Transverse colon (tissue), 4 donors: ENCODE measurements around the gene DOLK. TPM values are rescaled to one million over a fixed set of nuclear protein-coding genes. Genes with fewer than 3 reads are reported as not detected.

Source experiments
- DNase-seq: peaks from one replicate; pipeline ENCODE4 v3.0.0-alpha.2; 2019
- H3K27ac ChIP-seq, 4 donors: fragments of 200-600 bp; sonication (generic); 2 replicates each; pipeline ENCODE4 v1.5.1; 2016 to 2018; ENCODE audit warnings: inconsistent platforms in 4 of 4
- H3K27me3 ChIP-seq: fragments of 200-600 bp; sonication (generic); 2 replicates; pipeline ENCODE4 v1.5.1; 2017; ENCODE audit warnings: inconsistent platforms
- H3K36me3 ChIP-seq, 4 donors: fragments of 200-600 bp; sonication (generic); 2 replicates each; pipeline ENCODE4 v1.5.1; 2017 to 2019; ENCODE audit warnings: inconsistent platforms in 4 of 4
- H3K4me1 ChIP-seq, 4 donors: fragments of 200-600 bp; sonication (generic); 2 replicates each; pipeline ENCODE4 v1.5.1; 2017 to 2020; ENCODE audit warnings: inconsistent platforms in 4 of 4
- H3K4me3 ChIP-seq, 4 donors: fragments of 200-600 bp; sonication (generic); 1 replicate in 1 of 4; 2 replicates in 3 of 4; pipeline versions ENCODE4 v1.5.1 to v1.6.1; 2017 to 2019; ENCODE audit warnings: inconsistent platforms in 4 of 4
- H3K9me3 ChIP-seq, 2 donors: fragments of 200-600 bp; sonication (generic); 2 replicates each; pipeline ENCODE4 v1.5.1; 2017 to 2019; ENCODE audit warnings: inconsistent platforms in 2 of 2
- EP300 ChIP-seq: sonication (generic); formaldehyde crosslinking; IDR thresholded peaks from one replicate; pipeline ENCODE4 v1.6.1; 2017; ENCODE audit warnings: antibody characterized with exemption, low read depth
- POLR2A ChIP-seq: fragments of 450-650 bp; IDR thresholded peaks from one replicate; pipeline ENCODE4 v1.6.1; 2016; ENCODE audit warnings: antibody characterized with exemption, mild to moderate bottlenecking, moderate library complexity
- POLR2AphosphoS5 ChIP-seq, 3 donors: sonication (generic); formaldehyde crosslinking; IDR thresholded peaks; one replicate each; pipeline ENCODE4 v1.6.1; 2016; ENCODE audit warnings: antibody characterized with exemption in 3 of 3
- WGBS, 2 donors: methylation state at CpG; one replicate each; pipeline ENCODE4 v1.1.5; 2018; ENCODE audit warnings: low coverage in 1 of 2; 5-methylcytosine and 5-hydroxymethylcytosine counted together
- in situ Hi-C, 4 donors: fragments of 200-750 bp; cut with MboI; loops; one replicate each; pipeline versions ENCODE4 v1.15.0 to v1.15.1; 2017; ENCODE audit warnings: low sequenced_read_pairs in 3 of 4, low pct_ligation_motif_present in 1 of 4, low pct_unique_long_range_greater_than_20kb in 1 of 4
- intact Hi-C: fragments of 100-400 bp; cut with DNase I; formaldehyde crosslinking; loops from one replicate; pipeline ENCODE4 v1.15.1; 2023; ENCODE audit warnings: low total_unique reads
- total RNA-seq, 4 donors: library from RNA; depleted of rRNA; stranded (reverse); fragments of >200 nt; gene quantifications; one replicate each; pipeline ENCODE4 v1.1.0, GENCODE V29; 2016
- TF ChIP-seq, protein P1 (sequence below), 5 experiments: fragments of 200-600 bp in 3 of 5; fragments of 450-650 bp in 2 of 5; sonication (generic) in 3 of 5; IDR thresholded peaks; 1 replicate in 2 of 5; 2 replicates in 3 of 5; pipeline ENCODE4 v1.5.1; 2016 to 2017; ENCODE audit warnings: antibody characterized with exemption in 5 of 5, inconsistent platforms in 3 of 5, mild to moderate bottlenecking in 2 of 5, moderate library complexity in 1 of 5

The DOLK gene
- total RNA-seq, 4 donors from 2014 or later: 9.2 to 20.6 (median 11.7) TPM

DNA sequence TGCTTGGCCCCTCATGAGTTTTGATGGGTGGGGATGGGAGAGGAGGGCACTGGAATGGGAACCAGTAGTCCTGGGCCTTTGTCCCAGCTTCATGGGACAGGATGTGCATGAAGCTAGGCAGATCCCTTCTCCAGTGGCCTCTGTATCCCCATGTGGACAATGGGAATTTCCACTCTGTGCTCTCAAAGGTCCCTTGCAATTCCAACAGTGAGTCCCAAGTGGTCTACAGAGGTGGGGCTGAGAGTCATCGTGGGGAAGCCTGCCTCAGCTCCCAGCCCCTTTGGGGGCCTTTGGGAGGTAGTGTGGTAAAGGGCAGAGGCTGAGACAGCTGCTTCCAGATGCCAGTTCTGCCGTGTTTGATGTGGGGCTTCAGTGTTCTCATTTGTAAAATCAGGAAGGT is 28.5 kb downstream of the DOLK start:
- in situ Hi-C loops (no loop called here), intact Hi-C loops (no loop called here)
- H3K27ac ChIP-seq: peak overlapping the region; percentile 32 to 85 (median 58)

DNA sequence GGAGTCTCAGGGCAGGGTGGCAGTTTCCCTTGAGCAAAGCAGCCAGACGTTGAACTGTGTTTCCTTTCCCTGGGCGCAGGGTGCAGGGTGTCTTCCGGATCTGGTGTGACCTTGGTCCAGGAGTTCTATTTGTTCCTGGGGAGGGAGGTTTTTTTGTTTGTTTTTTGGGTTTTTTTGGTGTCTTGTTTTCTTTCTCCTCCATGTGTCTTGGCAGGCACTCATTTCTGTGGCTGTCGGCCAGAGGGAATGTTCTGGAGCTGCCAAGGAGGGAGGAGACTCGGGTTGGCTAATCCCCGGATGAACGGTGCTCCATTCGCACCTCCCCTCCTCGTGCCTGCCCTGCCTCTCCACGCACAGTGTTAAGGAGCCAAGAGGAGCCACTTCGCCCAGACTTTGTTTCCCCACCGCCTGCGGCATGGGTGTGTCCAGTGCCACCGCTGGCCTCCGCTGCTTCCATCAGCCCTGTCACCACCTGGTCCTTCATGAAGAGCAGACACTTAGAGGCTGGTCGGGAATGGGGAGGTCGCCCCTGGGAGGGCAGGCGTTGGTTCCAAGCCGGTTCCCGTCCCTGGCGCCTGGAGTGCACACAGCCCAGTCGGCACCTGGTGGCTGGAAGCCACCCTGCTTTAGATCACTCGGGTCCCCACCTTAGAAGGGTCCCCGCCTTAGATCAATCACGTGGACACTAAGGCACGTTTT is 30.1 kb downstream of the DOLK start:
- peak; percentile 73 for DNase-seq
- in situ Hi-C loops: no loop called here
- no peaks in the 10 kb centered on the region for H3K9me3 ChIP-seq
- no peaks in the 10 kb centered on the region for H3K36me3 ChIP-seq
- H3K4me3 ChIP-seq: no peak overlapping the region
- peaks cover 29 to 57% (median 44%) of the 10 kb centered on the region in 4 donors for H3K4me1 ChIP-seq
- intact Hi-C loops: no loop called here
- peak overlapping the region; percentile 74 to 81 (median 76) for H3K27ac ChIP-seq
- 30 to 68% methylated on average over 2 to 22 of the region's 26 CpGs for WGBS, 2 donors
- TF ChIP-seq POLR2A: no peak
- TF ChIP-seq EP300: no peak
- TF ChIP-seq, protein P1, sequence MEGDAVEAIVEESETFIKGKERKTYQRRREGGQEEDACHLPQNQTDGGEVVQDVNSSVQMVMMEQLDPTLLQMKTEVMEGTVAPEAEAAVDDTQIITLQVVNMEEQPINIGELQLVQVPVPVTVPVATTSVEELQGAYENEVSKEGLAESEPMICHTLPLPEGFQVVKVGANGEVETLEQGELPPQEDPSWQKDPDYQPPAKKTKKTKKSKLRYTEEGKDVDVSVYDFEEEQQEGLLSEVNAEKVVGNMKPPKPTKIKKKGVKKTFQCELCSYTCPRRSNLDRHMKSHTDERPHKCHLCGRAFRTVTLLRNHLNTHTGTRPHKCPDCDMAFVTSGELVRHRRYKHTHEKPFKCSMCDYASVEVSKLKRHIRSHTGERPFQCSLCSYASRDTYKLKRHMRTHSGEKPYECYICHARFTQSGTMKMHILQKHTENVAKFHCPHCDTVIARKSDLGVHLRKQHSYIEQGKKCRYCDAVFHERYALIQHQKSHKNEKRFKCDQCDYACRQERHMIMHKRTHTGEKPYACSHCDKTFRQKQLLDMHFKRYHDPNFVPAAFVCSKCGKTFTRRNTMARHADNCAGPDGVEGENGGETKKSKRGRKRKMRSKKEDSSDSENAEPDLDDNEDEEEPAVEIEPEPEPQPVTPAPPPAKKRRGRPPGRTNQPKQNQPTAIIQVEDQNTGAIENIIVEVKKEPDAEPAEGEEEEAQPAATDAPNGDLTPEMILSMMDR (IDR thresholded peaks at IDR 0.05): no peak
- TF ChIP-seq POLR2AphosphoS5 (IDR thresholded peaks at IDR 0.05): peak in 2 of 3 donors; percentile 25 to 36
- no peaks in the 10 kb centered on the region for H3K27me3 ChIP-seq

More for the DNA sequence above, 28.5 kb downstream of the DOLK start:
- WGBS, 2 donors: 53% methylated on average over 2 of the region's 2 CpGs; no CpG with 5 or more reads in 1 of the 2 donors
- Histone ChIP-seq H3K9me3 (no peaks in the 10 kb centered on the region), H3K27me3 (no peaks in the 10 kb centered on the region), H3K4me1 (peaks cover 13 to 51% (median 34%) of the 10 kb centered on the region in 4 donors), H3K4me3 (no peak overlapping the region), H3K36me3 (no peaks in the 10 kb centered on the region)
- TF ChIP-seq POLR2A: no peak
- TF ChIP-seq, protein P1 (IDR thresholded peaks at IDR 0.05): no peak
- TF ChIP-seq EP300: no peak
- no peak for TF ChIP-seq POLR2AphosphoS5 (IDR thresholded peaks at IDR 0.05)
- no peak for DNase-seq

DNA sequence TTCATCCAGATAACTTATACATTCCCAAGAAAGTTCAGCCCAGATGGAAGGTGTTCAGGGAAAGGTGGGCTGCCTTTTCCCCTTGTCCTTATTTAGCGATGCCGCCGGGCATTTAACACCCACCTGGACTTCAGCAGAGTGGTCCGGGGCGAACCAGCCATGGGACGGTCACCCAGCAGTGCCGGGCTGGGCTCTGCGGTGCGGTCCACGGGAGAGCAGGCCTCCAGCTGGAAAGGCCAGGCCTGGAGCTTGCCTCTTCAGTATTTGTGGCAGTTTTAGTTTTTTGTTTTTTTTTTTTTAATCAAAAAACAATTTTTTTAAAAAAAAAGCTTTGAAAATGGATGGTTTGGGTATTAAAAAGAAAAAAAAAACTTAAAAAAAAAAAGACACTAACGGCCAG is 30.7 kb downstream of the DOLK start:
- H3K9me3 ChIP-seq: no peaks in the 10 kb centered on the region
- H3K36me3 ChIP-seq: no peaks in the 10 kb centered on the region
- intact Hi-C loops (no loop called here), in situ Hi-C loops (no loop called here)
- no peak overlapping the region for H3K4me3 ChIP-seq
- DNase-seq: no peak
- 84 to 89% methylated on average over 6 to 11 of the region's 11 CpGs for WGBS, 2 donors
- peaks cover 34 to 57% (median 47%) of the 10 kb centered on the region in 4 donors for H3K4me1 ChIP-seq
- H3K27me3 ChIP-seq: no peaks in the 10 kb centered on the region
- peak overlapping the region; percentile 74 to 81 (median 76) for H3K27ac ChIP-seq
- TF ChIP-seq POLR2A (no peak), EP300 (no peak)

DNA sequence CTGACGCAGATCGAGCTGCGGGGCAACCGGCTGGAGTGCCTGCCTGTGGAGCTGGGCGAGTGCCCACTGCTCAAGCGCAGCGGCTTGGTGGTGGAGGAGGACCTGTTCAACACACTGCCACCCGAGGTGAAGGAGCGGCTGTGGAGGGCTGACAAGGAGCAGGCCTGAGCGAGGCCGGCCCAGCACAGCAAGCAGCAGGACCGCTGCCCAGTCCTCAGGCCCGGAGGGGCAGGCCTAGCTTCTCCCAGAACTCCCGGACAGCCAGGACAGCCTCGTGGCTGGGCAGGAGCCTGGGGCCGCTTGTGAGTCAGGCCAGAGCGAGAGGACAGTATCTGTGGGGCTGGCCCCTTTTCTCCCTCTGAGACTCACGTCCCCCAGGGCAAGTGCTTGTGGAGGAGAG is 31.2 kb downstream of the DOLK start:
- H3K9me3 ChIP-seq: no peaks in the 10 kb centered on the region
- H3K4me1 ChIP-seq: peaks cover 40 to 58% (median 50%) of the 10 kb centered on the region in 4 donors
- no peak for DNase-seq
- H3K4me3 ChIP-seq: no peak overlapping the region
- no peaks in the 10 kb centered on the region for H3K27me3 ChIP-seq
- intact Hi-C loops (no loop called here), in situ Hi-C loops (no loop called here)
- no peaks in the 10 kb centered on the region for H3K36me3 ChIP-seq
- H3K27ac ChIP-seq: peak overlapping the region; percentile 74 to 81 (median 76)
- 93% methylated on average over 15 of the region's 18 CpGs; no CpG with 5 or more reads in 1 of the 2 donors for WGBS, 2 donors
- TF ChIP-seq POLR2A (no peak), EP300 (no peak), POLR2AphosphoS5 (IDR thresholded peaks at IDR 0.05) (no peak)
- TF ChIP-seq, protein P1 (IDR thresholded peaks at IDR 0.05): no peak
